DMS114 treated with DMSO at 0.1 percent for 48 hours (cell line): ENCODE results near the gene SSBP3.

Experiments
- DNase-seq: peaks from one replicate; lab custom pipeline; 2025; ENCODE audit not compliant: unreplicated experiment; lab: John Stamatoyannopoulos, UW

Gene SSBP3

DNA sequence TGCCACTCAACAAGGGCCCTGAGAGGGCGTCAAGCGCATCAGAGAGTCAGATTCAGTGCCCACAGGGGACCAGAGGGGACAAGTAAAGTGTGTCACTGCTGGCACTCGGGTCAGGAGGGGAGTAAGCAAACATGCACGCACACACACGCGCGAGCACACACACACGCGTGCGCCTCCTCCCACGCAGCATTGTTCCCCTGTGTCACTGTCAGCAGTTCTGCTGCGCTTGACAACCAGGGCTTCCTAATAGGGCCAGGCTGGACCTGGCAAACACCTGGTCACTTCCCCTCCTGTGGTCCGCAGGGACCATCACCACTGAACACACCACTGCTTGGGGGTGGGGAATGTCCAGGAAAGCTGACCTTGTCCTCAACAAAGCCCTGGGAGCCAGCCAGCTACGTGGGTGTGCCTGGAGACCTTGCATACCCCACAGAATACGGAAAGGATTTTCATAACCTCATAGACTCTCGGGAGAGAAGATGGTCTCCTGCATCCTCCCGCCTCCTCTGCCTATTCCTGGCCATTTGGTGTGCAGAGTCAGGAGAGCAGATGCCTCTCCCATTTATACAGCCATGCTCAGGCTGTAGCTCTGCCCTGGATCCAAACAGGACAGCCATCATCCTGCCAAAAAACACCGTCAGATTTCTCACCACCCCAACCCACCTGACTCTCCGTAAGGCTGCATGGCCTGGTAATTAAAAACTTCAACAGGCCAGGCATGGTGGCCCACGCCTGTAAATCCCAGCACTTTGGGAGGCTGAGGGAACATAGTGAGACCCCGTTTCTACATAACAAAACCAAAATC lies 73.2 kb downstream of the SSBP3 start:
- no peak for DNase-seq

GRCh38 chr1:54331843-54332463 lies 74.2 kb downstream of the SSBP3 start:
- no peak for DNase-seq

- no peak for DNase-seq
Measured at GRCh38 chr1:54331091-54331772, 75.0 kb downstream of the SSBP3 start.

DNA sequence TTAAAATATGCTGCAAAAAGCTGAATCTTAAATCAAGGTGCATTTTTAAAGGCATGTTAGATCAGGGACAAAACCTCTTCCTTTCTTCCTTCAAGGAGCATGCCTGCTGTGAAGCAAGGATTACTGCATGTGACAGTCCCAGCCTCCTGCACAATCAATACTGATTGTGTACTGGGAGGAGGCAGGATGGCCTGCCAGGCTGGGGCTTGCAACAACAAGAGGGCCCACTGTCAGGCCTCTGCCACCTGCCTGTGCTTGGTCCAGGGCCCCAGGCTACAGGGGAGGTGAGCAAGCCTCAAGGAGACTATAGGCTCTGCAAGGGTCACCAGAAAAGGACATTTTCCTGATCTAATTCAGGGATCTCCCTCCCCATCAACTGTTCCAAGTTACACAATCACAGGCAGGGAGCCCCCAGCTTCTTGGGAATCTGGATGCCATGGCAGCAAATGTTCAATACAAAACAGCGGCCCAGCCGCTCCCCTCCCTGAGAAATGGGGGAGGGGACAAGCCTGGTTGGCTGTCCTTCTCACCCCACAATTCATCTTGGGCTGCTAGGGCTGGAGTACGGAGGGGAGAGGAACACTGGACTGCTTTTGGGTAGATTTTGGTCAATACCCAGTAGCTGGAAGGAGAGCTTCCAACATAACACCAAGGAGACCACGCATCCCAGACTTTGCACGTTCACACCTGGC lies 76.7 kb downstream of the SSBP3 start:
- DNase-seq, result no peak

DNA sequence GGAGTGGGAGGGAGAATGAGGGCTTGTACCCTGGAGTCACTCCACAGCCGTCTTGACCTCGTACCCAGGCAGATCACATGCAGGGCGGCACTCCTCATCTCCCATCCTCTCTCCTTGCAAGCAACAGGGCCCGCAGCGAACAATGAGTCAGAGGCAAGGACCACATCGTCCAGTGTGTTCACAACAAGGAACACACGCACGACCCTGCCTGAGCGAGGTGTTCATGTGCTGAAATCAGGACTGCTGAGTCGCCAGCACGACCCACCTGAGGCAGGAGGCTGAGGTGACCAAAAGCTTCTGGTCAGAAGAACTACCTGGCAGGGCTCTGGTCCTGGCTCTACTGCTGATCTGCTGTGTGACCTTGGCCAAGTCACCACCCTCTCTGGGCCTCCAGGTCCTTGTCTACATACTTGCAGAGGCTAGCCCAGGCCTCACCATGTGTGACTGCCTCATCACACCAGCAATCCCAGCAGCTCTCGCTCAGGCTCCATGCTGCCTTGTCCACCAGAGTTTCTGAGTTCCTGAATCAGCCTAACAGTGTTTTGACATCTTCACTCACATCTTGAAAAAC lies 78.0 kb downstream of the SSBP3 start:
- no peak for DNase-seq

DNA sequence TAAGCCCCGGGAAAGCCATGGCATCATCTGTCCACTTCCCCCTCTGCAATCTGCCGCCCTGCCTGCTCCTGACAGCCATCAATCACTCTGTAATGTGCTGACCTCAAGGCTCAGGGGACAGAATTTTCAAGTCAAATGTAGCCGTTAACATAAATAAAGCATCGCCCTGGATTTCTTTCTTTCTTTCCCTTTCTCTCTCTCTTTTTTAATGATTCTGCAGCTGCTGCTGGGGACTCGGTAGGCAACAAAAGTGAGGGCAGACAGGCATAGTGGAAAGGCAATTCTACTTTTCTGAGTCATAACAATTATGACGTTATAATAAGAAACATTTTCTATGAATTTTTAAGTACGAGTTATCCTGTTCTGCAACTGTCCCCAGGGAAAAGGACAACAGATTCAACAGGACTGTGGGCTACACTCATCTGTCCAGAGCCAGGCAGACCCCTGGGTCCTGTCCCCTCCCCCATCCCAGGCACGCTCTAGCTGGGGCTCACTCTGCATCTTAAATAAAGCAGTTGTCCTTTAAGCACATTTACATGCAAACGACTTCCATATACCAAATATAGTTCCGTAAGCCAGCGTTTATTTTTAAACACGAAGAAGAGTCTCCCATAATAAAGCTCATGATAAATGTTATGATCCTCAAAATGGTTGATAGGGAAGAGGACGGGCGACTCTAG lies 78.7 kb downstream of the SSBP3 start:
- no peak for DNase-seq

- DNase-seq, result no peak
Measured at GRCh38 chr1:54326543-54327385, 79.4 kb downstream of the SSBP3 start.

GRCh38 chr1:54325703-54326461 lies 80.3 kb downstream of the SSBP3 start:
- DNase-seq, result no peak

GRCh38 chr1:54325284-54325683 lies 80.9 kb downstream of the SSBP3 start:
- DNase-seq, result no peak

GRCh38 chr1:54324251-54325140 lies 81.7 kb downstream of the SSBP3 start:
- no peak for DNase-seq

DNA sequence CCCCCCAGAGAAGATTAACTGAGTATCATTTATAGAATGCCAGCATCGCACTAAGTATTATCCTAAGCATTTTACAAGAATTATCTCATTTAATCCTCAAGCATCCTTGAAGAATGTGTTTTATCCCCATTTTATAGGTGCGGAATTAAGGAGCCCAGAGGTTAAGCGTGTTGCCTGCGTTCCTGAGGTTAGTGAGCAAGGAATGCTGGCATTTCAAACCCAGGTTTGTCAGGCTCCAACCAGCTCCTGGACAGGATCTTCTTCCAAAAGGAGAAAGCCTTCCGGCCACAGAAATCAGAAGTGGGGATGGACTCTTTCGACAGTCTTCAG lies 82.3 kb downstream of the SSBP3 start:
- no peak for DNase-seq

- DNase-seq, result no peak
Measured at GRCh38 chr1:54323324-54323739, 82.9 kb downstream of the SSBP3 start.

DNA sequence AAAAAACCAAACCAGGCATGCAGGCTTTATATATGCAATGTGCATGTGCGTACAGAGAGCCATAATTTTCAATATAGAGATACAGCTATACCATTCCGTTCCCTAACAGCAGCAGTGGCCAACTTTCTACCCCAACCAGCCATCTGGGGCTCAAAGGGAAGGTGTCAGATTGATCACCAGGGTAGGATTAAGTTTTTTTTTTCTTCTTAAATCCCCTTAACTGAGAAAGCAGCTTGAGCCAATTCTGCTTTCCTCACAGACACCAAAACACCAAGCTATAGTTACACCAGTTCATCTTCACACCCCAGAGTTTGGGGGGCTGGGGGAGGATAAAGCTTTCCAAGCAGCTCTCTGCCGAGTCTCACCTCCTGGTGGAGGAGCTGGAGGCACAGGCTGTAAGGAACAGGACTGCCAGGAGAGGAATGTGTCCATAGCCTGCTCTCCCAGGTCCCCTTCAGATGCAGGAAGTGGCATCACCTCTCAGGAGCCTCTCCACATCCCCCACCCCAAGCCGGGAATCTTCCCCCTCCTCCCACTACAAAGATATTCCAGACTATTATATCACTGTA lies 87.9 kb downstream of the SSBP3 start:
- DNase-seq, result no peak

DNA sequence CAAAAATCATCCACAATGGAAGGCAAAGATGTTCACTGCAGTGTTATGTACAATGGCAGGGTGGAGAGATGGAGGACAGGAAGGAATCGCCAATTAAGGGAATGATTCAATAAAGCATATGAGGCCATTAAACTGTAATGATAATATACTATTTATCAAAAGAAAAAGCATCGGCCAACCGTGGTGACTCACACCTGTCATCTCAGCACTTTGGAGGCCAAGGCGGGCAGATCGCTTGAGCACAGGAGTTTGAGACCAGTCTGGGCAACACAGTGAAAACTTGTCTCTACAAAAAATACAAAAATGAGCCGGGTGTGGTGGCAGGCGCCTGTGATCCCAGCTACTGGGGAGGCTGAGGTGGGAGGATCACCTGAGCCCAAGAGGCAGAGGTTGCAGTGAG lies 89.1 kb downstream of the SSBP3 start:
- no peak for DNase-seq

- no peak for DNase-seq
Measured at GRCh38 chr1:54315099-54315498, 91.1 kb downstream of the SSBP3 start.

DNA sequence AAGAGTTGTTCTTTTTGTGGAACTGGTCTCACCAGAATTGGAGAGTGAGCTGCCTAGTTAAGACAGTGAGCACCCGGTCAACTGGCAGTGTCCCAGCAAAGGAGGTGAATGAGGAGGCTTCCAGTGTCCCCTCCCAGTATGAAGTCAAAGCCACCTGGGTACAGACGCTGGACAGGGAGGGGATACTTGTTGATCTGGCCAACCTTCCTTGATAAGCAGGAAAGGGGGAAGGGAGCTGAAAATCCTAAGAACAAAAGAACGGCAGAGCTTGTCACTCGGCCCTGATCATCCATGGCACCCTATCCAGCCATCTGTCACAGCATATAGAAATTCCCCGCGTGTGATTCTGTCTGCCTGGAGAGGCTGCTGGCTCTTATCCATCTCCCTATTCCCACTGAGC lies 91.5 kb downstream of the SSBP3 start:
- DNase-seq, result no peak

DNA sequence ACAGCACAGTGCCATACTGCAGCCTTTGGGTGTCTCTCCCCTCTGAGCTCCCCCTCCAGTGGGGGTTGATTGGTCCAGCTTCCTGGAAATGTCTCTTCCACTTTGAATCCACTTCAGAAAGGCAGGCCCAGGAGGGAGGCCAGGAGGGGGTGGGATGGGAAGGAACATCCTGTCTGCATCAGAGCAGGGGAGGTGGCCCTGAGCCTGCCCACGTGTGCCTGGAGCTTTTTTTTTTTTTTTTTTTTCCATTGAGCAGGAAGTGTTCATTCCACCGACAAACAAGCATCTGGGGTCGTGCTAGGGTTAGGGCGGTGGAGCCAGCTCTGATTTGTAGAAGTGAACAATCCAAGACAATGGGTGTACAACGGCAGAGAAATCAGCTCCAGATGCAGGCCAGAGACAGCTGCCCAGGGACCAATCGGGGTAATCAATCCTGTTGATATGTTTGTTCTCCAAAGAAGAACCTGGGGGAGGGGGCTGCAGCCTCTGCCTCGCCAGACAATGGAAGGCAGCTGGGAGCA lies 93.3 kb downstream of the SSBP3 start:
- DNase-seq, result no peak

GRCh38 chr1:54311506-54311905 lies 94.7 kb downstream of the SSBP3 start:
- no peak for DNase-seq
